ENCODE results near the gene AHRR.
"Not testable (repeated sequence)": the region's sequence is repeated elsewhere in the genome, so short reads cannot be mapped to it uniquely, and the experiment has no call there.

AHRR gene

GRCh38 chr5:464446-464842, 142.9 kb downstream of the AHRR start:
- no peak for FAIRE-seq

GRCh38 chr5:464843-465590, 143.5 kb downstream of the AHRR start:
- no peak for FAIRE-seq

- FAIRE-seq: no peak
Measured at GRCh38 chr5:465591-466403, 144.3 kb downstream of the AHRR start.

DNA sequence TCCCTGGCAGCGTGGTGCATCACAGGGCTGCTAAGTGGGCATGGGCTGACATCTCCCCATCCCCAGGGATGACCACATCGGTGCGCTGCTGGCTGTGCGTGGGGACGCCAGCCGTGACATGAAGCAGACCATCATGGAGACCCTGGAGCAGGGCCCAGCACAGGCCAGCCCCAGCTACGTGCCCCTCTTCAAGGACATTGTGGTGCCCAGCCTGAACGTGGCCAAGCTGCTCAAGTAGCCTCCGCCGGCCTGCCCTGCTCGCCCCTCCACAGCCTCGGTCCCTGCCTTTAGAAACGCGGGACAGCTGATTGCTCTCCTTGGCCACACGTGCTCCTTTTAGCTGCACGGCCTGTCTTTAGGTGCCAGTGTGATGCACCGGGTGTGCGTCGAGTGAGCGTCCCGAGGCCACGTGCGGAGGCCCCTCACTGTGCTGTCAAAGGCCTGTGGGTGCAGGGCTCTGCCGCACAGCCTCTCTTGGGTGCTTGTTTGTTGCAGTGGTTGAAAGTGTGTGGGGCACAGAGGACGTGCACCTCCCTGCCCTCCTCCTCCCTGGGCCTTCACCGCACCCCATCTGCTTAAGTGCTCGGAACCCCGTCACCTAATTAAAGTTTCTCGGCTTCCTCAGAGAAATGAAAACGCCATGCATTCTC, 145.3 kb downstream of the AHRR start:
- FAIRE-seq: no peak

DNA sequence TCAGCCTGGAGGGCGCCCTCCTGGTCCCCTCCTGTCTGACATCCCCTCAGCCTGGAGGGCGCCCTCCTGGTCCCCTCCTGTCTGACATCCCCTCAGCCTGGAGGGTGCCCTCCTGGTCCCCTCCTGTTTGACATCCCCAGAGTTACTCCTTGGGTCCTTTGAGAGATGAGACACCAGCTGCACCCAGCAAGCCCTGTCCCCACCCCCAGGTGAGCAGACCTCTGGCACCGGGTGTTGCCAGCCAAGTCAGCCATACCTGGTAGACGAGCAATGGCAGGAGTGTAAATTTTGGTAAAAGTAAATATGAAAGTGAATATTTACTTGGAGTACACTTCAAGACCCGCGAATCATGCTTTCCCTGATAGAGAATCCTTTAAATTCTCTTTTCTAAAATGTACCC, 146.9 kb downstream of the AHRR start:
- no peak for FAIRE-seq

- FAIRE-seq: no peak
Measured at GRCh38 chr5:469752-470483, 148.4 kb downstream of the AHRR start.

GRCh38 chr5:470961-471749, 149.6 kb downstream of the AHRR start:
- FAIRE-seq: no peak

GRCh38 chr5:471750-472058, 150.2 kb downstream of the AHRR start:
- no peak for FAIRE-seq

DNA sequence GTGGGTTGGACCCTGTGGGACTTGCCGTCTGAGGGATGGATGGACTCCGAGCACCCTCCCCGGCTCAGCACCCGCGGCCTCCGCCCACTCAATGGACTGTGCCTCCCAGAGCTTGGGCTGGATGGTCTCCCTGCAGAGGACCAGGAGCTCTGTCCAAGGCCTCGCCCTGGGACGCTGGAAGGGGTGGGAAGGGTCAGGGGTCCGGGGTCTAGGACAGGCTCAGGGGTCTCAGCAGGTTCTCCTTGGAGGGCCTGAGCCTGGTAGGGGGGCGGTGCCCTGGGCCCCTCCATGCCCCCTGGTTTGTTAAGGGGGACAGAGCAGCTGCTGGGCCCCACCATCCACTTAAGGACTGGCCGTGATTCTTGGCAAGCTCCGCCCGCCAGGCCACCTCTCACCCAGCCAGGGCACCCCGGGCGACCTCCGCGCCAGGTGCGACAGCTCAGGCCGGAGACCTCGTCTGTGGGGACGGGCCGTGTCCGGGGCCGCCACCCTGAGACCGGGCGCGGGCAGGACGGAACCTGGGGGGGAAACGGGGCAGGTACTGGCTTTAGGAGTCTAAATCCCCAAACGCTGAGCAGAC, 150.7 kb downstream of the AHRR start:
- no peak for FAIRE-seq

DNA sequence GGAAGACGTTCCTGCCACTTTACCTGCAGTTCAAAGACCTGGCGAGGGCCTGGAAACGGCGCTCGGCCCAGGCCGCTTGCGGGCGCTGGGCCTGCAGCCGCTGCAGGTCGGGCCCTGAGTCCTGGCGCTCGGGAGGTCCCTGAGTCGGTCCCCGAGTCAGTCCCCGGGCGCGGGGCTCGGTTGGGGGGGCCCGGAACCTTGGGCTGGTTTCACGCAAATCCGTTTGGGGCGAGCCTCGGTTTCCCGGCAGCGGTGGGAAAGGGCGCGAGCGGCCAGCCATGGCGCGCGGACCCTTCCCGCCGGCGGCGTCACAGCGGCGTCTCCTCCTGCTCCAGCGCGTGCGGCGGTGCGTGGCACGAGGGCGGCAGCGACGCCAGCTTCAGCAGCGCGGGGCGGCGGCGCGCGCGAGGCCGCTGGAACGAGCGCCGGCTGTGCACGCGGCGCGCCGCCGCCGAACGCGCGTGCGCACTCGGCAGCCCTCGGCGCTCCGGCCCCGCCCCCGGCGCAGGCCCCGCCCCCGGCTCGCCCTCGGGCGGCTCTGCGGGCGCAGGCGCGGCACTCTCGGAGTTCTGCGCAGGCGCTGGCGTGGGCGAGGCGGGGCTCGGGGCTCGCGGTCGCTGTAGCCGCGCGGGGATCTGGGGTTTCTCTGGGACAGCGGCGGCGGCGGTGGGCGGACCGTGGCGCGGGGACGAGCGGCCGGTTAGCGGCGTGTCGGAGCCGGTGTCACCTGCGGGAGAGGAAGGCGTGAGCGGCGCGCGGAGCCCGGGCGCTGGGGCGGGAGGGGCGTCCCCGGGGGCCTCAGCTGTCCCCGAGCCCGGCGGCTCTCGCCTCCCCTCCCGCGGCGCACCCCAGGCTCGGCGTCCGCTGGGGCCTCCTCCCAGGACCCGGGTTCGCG, 151.4 kb downstream of the AHRR start:
- no peak for FAIRE-seq

DNA sequence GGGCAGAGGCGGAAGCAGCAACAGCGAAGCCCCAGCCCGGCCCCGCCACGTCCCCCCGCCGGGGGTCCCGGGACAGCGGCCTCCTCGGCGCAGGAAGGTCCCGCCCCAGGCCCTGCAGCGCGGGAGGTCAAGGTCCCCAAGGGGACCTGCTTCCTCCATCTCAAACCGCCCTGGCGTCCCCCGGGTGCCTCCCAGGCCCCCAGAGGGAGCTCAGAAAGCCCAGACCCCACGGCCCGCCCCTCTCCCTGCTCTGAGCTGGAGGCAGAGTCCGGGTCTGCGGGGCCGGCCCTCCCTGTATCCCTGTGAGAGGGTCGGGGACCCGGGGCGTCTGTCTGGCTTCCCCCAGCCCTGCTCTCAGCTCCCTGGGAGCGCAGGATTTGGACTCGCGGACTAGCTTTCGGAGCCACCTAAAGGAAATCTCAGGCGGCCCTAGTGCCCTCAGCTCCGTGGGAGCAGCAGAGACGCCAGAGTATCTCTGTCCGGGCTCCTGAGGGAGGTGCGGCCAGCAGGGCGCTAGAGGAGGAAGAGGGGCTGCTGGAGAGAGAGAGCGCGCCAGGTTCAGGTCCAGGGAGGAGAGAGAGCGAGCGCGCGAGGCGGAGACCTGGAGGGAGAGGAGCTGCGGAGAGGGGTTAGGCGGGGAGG, 152.2 kb downstream of the AHRR start:
- no peak for FAIRE-seq

GRCh38 chr5:474232-474839, 152.8 kb downstream of the AHRR start:
- not testable (repeated sequence) for FAIRE-seq

DNA sequence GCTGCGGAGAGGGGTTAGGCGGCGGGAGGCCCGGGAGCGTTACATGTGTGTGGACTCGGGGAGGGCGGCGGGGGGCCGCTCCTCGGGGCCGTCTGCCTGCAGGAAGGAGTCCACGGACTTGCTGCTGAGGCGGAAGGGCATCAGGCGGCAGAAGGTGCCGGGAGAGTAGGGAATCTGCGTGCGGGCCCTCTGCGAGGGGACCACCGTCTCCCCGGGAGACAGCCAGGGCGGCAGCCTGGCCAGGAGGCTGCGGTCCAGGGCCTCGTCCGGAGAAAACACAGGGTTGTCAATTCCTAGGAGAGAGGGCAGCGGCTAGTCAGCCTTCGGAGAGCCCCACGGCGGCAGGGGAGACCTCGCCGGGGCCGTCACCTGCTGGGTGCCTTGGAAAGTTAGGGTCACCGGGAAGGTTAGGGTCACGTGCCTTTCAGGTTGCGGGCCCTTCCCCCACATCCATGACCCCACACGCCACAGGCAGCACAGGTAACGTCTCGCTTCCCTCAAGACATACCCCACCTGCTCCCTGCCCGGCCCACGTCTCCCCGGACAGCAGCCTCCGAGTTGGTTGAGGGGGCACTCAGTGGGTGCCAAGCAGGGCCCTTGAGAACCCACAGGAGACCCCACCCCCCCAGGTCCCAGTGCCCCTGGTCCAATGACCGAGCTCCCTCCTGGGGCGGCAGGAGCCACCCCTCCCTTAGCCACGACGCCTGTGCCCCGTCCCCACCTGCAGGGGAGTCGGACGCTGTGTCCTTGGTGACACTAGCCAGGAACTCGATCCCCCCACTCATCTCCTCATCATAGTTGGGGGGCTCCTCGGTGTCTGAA, 153.5 kb downstream of the AHRR start:
- no peak for FAIRE-seq

GRCh38 chr5:475704-476101, 154.2 kb downstream of the AHRR start:
- no peak for FAIRE-seq

- FAIRE-seq: no peak
Measured at GRCh38 chr5:476102-476813, 154.7 kb downstream of the AHRR start.

GRCh38 chr5:476814-477175, 155.3 kb downstream of the AHRR start:
- no peak for FAIRE-seq

DNA sequence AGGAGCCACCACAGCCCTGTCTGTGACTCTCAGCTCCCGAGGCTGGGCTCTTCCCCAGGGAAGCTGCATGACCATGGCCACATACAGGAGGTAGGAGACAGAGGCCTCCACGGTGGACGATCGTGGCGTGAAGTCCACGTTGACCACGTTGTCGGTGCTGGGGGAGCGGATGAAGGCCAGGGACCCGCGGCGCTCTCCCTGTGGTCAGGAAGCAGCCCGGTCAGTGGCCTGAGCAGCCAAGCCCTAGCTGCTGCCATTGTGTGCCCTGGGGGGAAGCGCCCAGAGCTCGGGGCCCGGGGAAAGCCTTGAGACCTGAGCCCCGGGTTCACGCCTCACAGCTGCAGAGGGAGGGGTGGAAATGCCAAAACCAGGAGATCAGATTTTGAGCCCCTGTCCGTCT, 155.7 kb downstream of the AHRR start:
- FAIRE-seq: no peak

GRCh38 chr5:477871-478270, 156.4 kb downstream of the AHRR start:
- no peak for FAIRE-seq

Data from islet of Langerhans (tissue), 1 donor.